Measurements from ENCODE around the gene TSPAN14. TPM values are rescaled to one million over a fixed set of nuclear protein-coding genes. Genes with fewer than 3 reads are reported as not detected.
A peak's percentile ranks its signal among the peaks of the same experiment; 100 is the strongest.

Gene TSPAN14
- total RNA-seq, 2 donors from 2014 or later = 83.5 to 91.7 TPM

GRCh38 chr10:80441831-80442230 is 12.3 kb upstream of the TSPAN14 start:
- Histone ChIP-seq H3K36me3 (no peaks in the 10 kb centered on the region), H3K27me3 (no peaks in the 10 kb centered on the region), H3K4me3 (no peak overlapping the region), H3K27ac (no peak overlapping the region), H3K9ac (ENCODE audit: low read depth in 2 of 2, low read length in 2 of 2) (no peak overlapping the region), H3K4me1 (no peaks in the 10 kb centered on the region), H3K9me3 (no peaks in the 10 kb centered on the region)
- no peak for DNase-seq
- intact Hi-C loops (cut with DNase I) = loop anchor here (5.0 kb wide), 1 partner anchor 60 kb away; no protein-coding TSS in a partner anchor
- no peak for TF ChIP-seq CTCF (IDR thresholded peaks at IDR 0.05)

GRCh38 chr10:80442879-80443278 is 11.2 kb upstream of the TSPAN14 start:
- H3K36me3 ChIP-seq = no peaks in the 10 kb centered on the region
- H3K27ac ChIP-seq = no peak overlapping the region
- TF ChIP-seq CTCF (IDR thresholded peaks at IDR 0.05) = no peak
- H3K4me1 ChIP-seq = no peaks in the 10 kb centered on the region
- H3K27me3 ChIP-seq = no peaks in the 10 kb centered on the region
- H3K4me3 ChIP-seq = no peak overlapping the region
- DNase-seq = no peak
- no peaks in the 10 kb centered on the region for H3K9me3 ChIP-seq
- peak overlapping the region in 1 of 2 donors; percentile 12 for H3K9ac ChIP-seq (ENCODE audit: low read depth in 2 of 2, low read length in 2 of 2)
- intact Hi-C loops (cut with DNase I) = loop anchor here (5.0 kb wide), 1 partner anchor 61 kb away; no protein-coding TSS in a partner anchor

GRCh38 chr10:80443531-80443974 is 10.6 kb upstream of the TSPAN14 start:
- H3K9me3 ChIP-seq = no peaks in the 10 kb centered on the region
- no peak overlapping the region for H3K9ac ChIP-seq (ENCODE audit: low read depth in 2 of 2, low read length in 2 of 2)
- DNase-seq = peak; percentile 32
- TF ChIP-seq CTCF (IDR thresholded peaks at IDR 0.05) = peak; percentile 32
- intact Hi-C loops (cut with DNase I) = loop anchor here (5.0 kb wide), 1 partner anchor 61 kb away; no protein-coding TSS in a partner anchor
- no peaks in the 10 kb centered on the region for H3K4me1 ChIP-seq
- no peaks in the 10 kb centered on the region for H3K36me3 ChIP-seq
- H3K27ac ChIP-seq = no peak overlapping the region
- no peaks in the 10 kb centered on the region for H3K27me3 ChIP-seq
- H3K4me3 ChIP-seq = no peak overlapping the region

GRCh38 chr10:80444124-80444523 is 10.0 kb upstream of the TSPAN14 start:
- DNase-seq = no peak
- no peak for TF ChIP-seq CTCF (IDR thresholded peaks at IDR 0.05)
- H3K9me3 ChIP-seq = no peaks in the 10 kb centered on the region
- H3K9ac ChIP-seq (ENCODE audit: low read depth in 2 of 2, low read length in 2 of 2) = no peak overlapping the region
- H3K4me3 ChIP-seq = no peak overlapping the region
- no peaks in the 10 kb centered on the region for H3K36me3 ChIP-seq
- no peaks in the 10 kb centered on the region for H3K27me3 ChIP-seq
- no peaks in the 10 kb centered on the region for H3K4me1 ChIP-seq
- intact Hi-C loops (cut with DNase I) = loop anchor here (5.0 kb wide), 1 partner anchor 62 kb away; no protein-coding TSS in a partner anchor
- no peak overlapping the region for H3K27ac ChIP-seq

- no peaks in the 10 kb centered on the region for H3K27me3 ChIP-seq
- no peaks in the 10 kb centered on the region for H3K36me3 ChIP-seq
- intact Hi-C loops (cut with DNase I) = loop anchor here (1.0 to 5.0 kb wide), 2 partner anchors 61 to 62 kb away; no protein-coding TSS in a partner anchor
- H3K27ac ChIP-seq = no peak overlapping the region
- H3K4me1 ChIP-seq = no peaks in the 10 kb centered on the region
- peak; percentile 71 for DNase-seq
- H3K4me3 ChIP-seq = no peak overlapping the region
- H3K9me3 ChIP-seq = no peaks in the 10 kb centered on the region
- peak; percentile 71 for TF ChIP-seq CTCF (IDR thresholded peaks at IDR 0.05)
- H3K9ac ChIP-seq (ENCODE audit: low read depth in 2 of 2, low read length in 2 of 2) = no peak overlapping the region
Observed at GRCh38 chr10:80444646-80445319, 9.3 kb upstream of the TSPAN14 start.

Data from colonic mucosa (tissue), 4 donors.